H9 (cell line): ENCODE measurements around the gene AQP3. TPM values are rescaled to one million over a fixed set of nuclear protein-coding genes. Genes with fewer than 3 reads are reported as not detected.
"Not testable (repeated sequence)": the region's sequence is repeated elsewhere in the genome, so short reads cannot be mapped to it uniquely, and the experiment has no call there.

Source experiments
- DNase-seq: peaks from one replicate; pipeline ENCODE4 v3.0.0-alpha.2; 2017
- H2AFZ ChIP-seq: one replicate; pipeline ENCODE4 v1.6.1; 2013; ENCODE audit warnings: mild to moderate bottlenecking, low read length, control low read depth, moderate library complexity
- H2AK5ac ChIP-seq: 2 replicates; pipeline ENCODE4 v1.6.1; 2013; ENCODE audit warnings: low read length, control low read depth, mixed read lengths; ENCODE audit not compliant: insufficient read length
- H2BK120ac ChIP-seq: one replicate; pipeline ENCODE4 v1.6.1; 2013; ENCODE audit warnings: low read depth, mild to moderate bottlenecking, low read length, control low read depth, inconsistent platforms; ENCODE audit not compliant: poor library complexity, severe bottlenecking
- H2BK12ac ChIP-seq: 2 replicates; pipeline ENCODE4 v1.6.1; 2013; ENCODE audit warnings: low read length, control low read depth, mixed read lengths, low read depth; ENCODE audit not compliant: insufficient read length
- H2BK15ac ChIP-seq: 2 replicates; pipeline ENCODE4 v1.6.1; 2013; ENCODE audit warnings: low read depth, low read length, control low read depth
- H2BK20ac ChIP-seq: one replicate; pipeline ENCODE4 v1.6.1; 2013; ENCODE audit warnings: low read depth, mild to moderate bottlenecking, low read length, control low read depth, inconsistent platforms; ENCODE audit not compliant: poor library complexity, severe bottlenecking
- H2BK5ac ChIP-seq: 2 replicates; pipeline ENCODE4 v1.6.1; 2013; ENCODE audit warnings: low read length, control low read depth, mixed read lengths; ENCODE audit not compliant: insufficient read length
- H3K14ac ChIP-seq: 2 replicates; pipeline ENCODE4 v1.6.1; 2013; ENCODE audit warnings: low read length, control low read depth; ENCODE audit not compliant: insufficient read depth
- H3K18ac ChIP-seq: 2 replicates; pipeline ENCODE4 v1.6.1; 2013; ENCODE audit warnings: low read depth, mild to moderate bottlenecking, mixed read lengths, low read length, control low read depth; ENCODE audit not compliant: insufficient read length
- H3K23ac ChIP-seq: 2 replicates; pipeline ENCODE4 v1.6.1; 2013; ENCODE audit warnings: low read length, control low read depth, mixed read lengths, low read depth; ENCODE audit not compliant: insufficient read length
- H3K23me2 ChIP-seq: 2 replicates; pipeline ENCODE4 v1.6.1; 2013; ENCODE audit warnings: low read depth, mild to moderate bottlenecking, mixed read lengths, low read length, control low read depth; ENCODE audit not compliant: insufficient read length, poor library complexity, severe bottlenecking
- H3K27ac ChIP-seq: 2 replicates; pipeline ENCODE4 v1.5.1; 2013; ENCODE audit warnings: low read length, control low read depth, mixed read lengths, low read depth; ENCODE audit not compliant: insufficient read length
- H3K27me3 ChIP-seq: 2 replicates; pipeline ENCODE4 v1.6.1; 2013; ENCODE audit warnings: low read length, control low read depth, inconsistent platforms; ENCODE audit not compliant: insufficient read depth
- H3K4ac ChIP-seq: 2 replicates; pipeline ENCODE4 v1.6.1; 2013; ENCODE audit warnings: low read depth, mild to moderate bottlenecking, control low read depth, inconsistent platforms, low read length, moderate library complexity
- H3K4me1 ChIP-seq: 2 replicates; pipeline ENCODE4 v1.6.1; 2013; ENCODE audit warnings: low read length, control low read depth, inconsistent platforms; ENCODE audit not compliant: insufficient read depth
- H3K4me2 ChIP-seq: 2 replicates; pipeline ENCODE4 v1.6.1; 2013; ENCODE audit warnings: low read length, control low read depth, mixed read lengths; ENCODE audit not compliant: insufficient read length, insufficient read depth
- H3K56ac ChIP-seq: 2 replicates; pipeline ENCODE4 v1.6.1; 2013; ENCODE audit warnings: low read depth, mild to moderate bottlenecking, mixed read lengths, low read length, control low read depth; ENCODE audit not compliant: insufficient read length
- H3K79me1 ChIP-seq: 2 replicates; pipeline ENCODE4 v1.6.1; 2013; ENCODE audit warnings: low read depth, mild to moderate bottlenecking, moderate library complexity, low read length, control low read depth, inconsistent platforms; ENCODE audit not compliant: insufficient read depth, poor library complexity, severe bottlenecking
- H3K79me2 ChIP-seq: 2 replicates; pipeline ENCODE4 v1.6.1; 2013; ENCODE audit warnings: low read length, control low read depth, inconsistent platforms; ENCODE audit not compliant: insufficient read depth
- H3K9ac ChIP-seq: 2 replicates; pipeline ENCODE4 v1.6.1; 2013; ENCODE audit warnings: low read length, control low read depth, mixed read lengths; ENCODE audit not compliant: insufficient read length; ENCODE audit errors: extremely low read depth
- H3K9me3 ChIP-seq: one replicate; pipeline ENCODE4 v1.6.1; 2013; ENCODE audit warnings: low read depth, low read length, inconsistent platforms; ENCODE audit not compliant: control insufficient read depth
- H3T11ph ChIP-seq: one replicate; pipeline ENCODE4 v1.6.1; 2013; ENCODE audit warnings: mild to moderate bottlenecking, low read length, control low read depth, inconsistent platforms
- H4K20me1 ChIP-seq: one replicate; pipeline ENCODE4 v1.6.1; 2013; ENCODE audit not compliant: control insufficient read depth, insufficient read length, insufficient read depth
- H4K5ac ChIP-seq: 2 replicates; pipeline ENCODE4 v1.6.1; 2013; ENCODE audit warnings: low read depth, mild to moderate bottlenecking, mixed read lengths, low read length, control low read depth; ENCODE audit not compliant: insufficient read length
- H4K8ac ChIP-seq: replicated peaks from 2 replicates; pipeline ENCODE4 v1.6.1; 2013; ENCODE audit warnings: low read length, control low read depth, mixed read lengths, low read depth; ENCODE audit not compliant: insufficient read length
- H4K91ac ChIP-seq: 2 replicates; pipeline ENCODE4 v1.6.1; 2013; ENCODE audit warnings: low read depth, mild to moderate bottlenecking, moderate library complexity, mixed read lengths, low read length, control low read depth; ENCODE audit not compliant: insufficient read length
- H3K27ac Mint-ChIP-seq, 3 experiments: 2 replicates in 2 of 3; 3 replicates in 1 of 3; pipeline ENCODE4 v1.8.0; 2020 to 2021; ENCODE audit warnings: mixed read lengths in 3 of 3, mild to moderate bottlenecking in 1 of 3, moderate library complexity in 1 of 3
- H3K27me3 Mint-ChIP-seq: 2 replicates; pipeline ENCODE4 v1.8.0; 2021; ENCODE audit warnings: low read depth, mild to moderate bottlenecking, moderate library complexity, mixed read lengths
- H3K36me3 Mint-ChIP-seq, 3 experiments: 2 replicates in 2 of 3; 3 replicates in 1 of 3; pipeline ENCODE4 v1.8.0; 2020 to 2021; ENCODE audit warnings: low read depth in 3 of 3, mixed read lengths in 3 of 3; ENCODE audit not compliant: insufficient read depth in 1 of 3
- H3K4me1 Mint-ChIP-seq, 2 experiments: 2 replicates each; pipeline ENCODE4 v1.8.0; 2020; ENCODE audit warnings: mixed read lengths in 2 of 2
- H3K4me3 Mint-ChIP-seq, 2 experiments: 2 replicates in 1 of 2; 3 replicates in 1 of 2; pipeline ENCODE4 v1.8.0; 2020 to 2021; ENCODE audit warnings: mild to moderate bottlenecking in 2 of 2, mixed read lengths in 2 of 2, moderate library complexity in 1 of 2
- H3K9me3 Mint-ChIP-seq, 2 experiments: 2 replicates in 1 of 2; 3 replicates in 1 of 2; pipeline ENCODE4 v1.8.0; 2020; ENCODE audit warnings: mild to moderate bottlenecking in 2 of 2, mixed read lengths in 2 of 2, moderate library complexity in 1 of 2
- WGBS: extraction: QIAGEN DNeasy Blood & Tissue Kit; methylation state at CpG from one replicate; pipeline ENCODE4 v1.1.7; 2013; ENCODE audit warnings: missing lambda C conversion rate, low lambda C conversion rate, mixed read lengths; ENCODE audit not compliant: insufficient read length; ENCODE audit errors: extremely low coverage; 5-methylcytosine and 5-hydroxymethylcytosine counted together
- total RNA-seq: library from RNA; stranded (reverse); gene quantifications from 2 replicates; pipeline ENCODE4 v1.2.1, GENCODE V29; 2021
- TF ChIP-seq, protein P1 (sequence below): fragments of 200-600 bp; sonication (generic); conservative IDR thresholded peaks from 3 replicates; pipeline ENCODE4 v1.8.0; 2021; ENCODE audit warnings: antibody characterized with exemption, mild to moderate bottlenecking

AQP3 gene
- total RNA-seq, 1 experiment from 2014 or later: 1.6 TPM

DNA sequence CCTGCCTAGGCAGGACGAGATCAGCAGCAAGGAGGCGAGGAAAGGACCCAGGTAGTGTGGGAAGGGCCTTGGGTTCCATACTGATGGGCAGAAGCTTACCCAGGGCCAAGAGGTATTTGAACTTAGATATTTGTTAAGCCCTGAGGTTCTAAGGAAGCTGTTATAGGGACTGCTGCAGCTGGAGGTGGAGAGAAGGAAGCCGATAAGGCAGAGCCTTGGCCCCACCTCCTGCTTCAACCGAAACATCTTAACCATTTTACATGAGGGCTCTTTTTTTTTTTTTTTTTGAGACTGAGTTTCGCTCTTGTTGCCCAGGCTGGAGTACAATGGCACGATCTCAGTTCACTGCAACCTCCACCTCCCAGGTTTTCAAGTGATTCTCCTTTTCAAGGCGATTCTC, 8.6 kb upstream of the AQP3 start:
- TF ChIP-seq, protein P1, sequence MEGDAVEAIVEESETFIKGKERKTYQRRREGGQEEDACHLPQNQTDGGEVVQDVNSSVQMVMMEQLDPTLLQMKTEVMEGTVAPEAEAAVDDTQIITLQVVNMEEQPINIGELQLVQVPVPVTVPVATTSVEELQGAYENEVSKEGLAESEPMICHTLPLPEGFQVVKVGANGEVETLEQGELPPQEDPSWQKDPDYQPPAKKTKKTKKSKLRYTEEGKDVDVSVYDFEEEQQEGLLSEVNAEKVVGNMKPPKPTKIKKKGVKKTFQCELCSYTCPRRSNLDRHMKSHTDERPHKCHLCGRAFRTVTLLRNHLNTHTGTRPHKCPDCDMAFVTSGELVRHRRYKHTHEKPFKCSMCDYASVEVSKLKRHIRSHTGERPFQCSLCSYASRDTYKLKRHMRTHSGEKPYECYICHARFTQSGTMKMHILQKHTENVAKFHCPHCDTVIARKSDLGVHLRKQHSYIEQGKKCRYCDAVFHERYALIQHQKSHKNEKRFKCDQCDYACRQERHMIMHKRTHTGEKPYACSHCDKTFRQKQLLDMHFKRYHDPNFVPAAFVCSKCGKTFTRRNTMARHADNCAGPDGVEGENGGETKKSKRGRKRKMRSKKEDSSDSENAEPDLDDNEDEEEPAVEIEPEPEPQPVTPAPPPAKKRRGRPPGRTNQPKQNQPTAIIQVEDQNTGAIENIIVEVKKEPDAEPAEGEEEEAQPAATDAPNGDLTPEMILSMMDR: no peak
- Histone ChIP-seq H2BK12ac (no peak overlapping the region), H2BK5ac (no peak overlapping the region), H3K23me2 (no peaks in the 10 kb centered on the region), H3K79me2 (no peaks in the 10 kb centered on the region), H3K27me3 (no peaks in the 10 kb centered on the region), H2BK120ac (no peak overlapping the region), H2BK15ac (no peak overlapping the region), H2AK5ac (no peak overlapping the region), H4K20me1 (no peaks in the 10 kb centered on the region), H3K27ac (no peak overlapping the region), H3K14ac (no peak overlapping the region), H3K18ac (no peak overlapping the region), H4K91ac (no peak overlapping the region), H2AFZ (no peak overlapping the region), H3T11ph (no peak overlapping the region), H3K23ac (no peak overlapping the region), H3K4ac (no peak overlapping the region), H3K56ac (no peak overlapping the region), H4K5ac (no peak overlapping the region), H3K79me1 (no peaks in the 10 kb centered on the region), H3K9me3 (no peaks in the 10 kb centered on the region), H3K4me2 (no peak overlapping the region), H3K9ac (no peak overlapping the region), H2BK20ac (no peak overlapping the region), H3K4me1 (no peaks in the 10 kb centered on the region), H4K8ac (no peak overlapping the region)
- no peak for DNase-seq
- no peaks in the 10 kb centered on the region for H3K9me3 Mint-ChIP-seq
- H3K36me3 Mint-ChIP-seq: peaks cover 0 to 6% (median 0%) of the 10 kb centered on the region in 3 experiments; a peak in 2 of 7 replicates
- peaks cover 12 to 13% of the 10 kb centered on the region in 2 experiments for H3K4me1 Mint-ChIP-seq
- H3K27ac Mint-ChIP-seq: no peak overlapping the region; a peak in 1 of 7 replicates
- H3K4me3 Mint-ChIP-seq: no peak overlapping the region; a peak in 1 of 5 replicates
- no peaks in the 10 kb centered on the region; the same call in 1 of the 2 replicates for H3K27me3 Mint-ChIP-seq
- no CpG with 5 or more reads among the region's 7 CpGs for WGBS

DNA sequence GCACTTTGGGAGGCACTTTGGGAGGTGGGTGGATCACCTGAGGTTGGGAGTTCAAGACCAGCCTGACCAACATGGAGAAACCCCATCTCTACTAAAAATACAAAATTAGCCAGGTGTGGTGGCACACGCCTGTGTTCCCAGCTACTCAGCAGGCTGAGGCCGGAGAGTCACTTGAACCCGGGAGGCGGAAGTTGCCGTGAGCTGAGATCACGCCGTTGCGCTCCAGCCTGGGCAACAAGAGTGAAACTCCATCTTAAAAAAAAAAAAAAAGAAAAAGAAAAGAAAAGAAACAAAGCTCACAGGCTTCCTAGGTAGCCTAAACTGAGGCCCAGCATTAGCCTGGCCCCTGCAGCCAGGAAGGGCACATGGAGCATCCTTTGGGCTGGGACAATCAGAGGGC, 8.1 kb upstream of the AQP3 start:
- H3K23ac ChIP-seq, H3K9me3 ChIP-seq, H3K27ac Mint-ChIP-seq, H3K56ac ChIP-seq, H3K4me2 ChIP-seq, H3K4me1 ChIP-seq, DNase-seq, H4K91ac ChIP-seq, H3K18ac ChIP-seq, H3K27me3 Mint-ChIP-seq, H3K27ac ChIP-seq, H2BK5ac ChIP-seq, H3K79me2 ChIP-seq, H3K79me1 ChIP-seq, H3K23me2 ChIP-seq, H3K9ac ChIP-seq, H2AK5ac ChIP-seq, H2BK120ac ChIP-seq, H2BK12ac ChIP-seq, H3T11ph ChIP-seq, H2AFZ ChIP-seq, H3K4ac ChIP-seq, H3K27me3 ChIP-seq, H2BK20ac ChIP-seq, H3K4me3 Mint-ChIP-seq, H3K9me3 Mint-ChIP-seq, H3K14ac ChIP-seq, H4K5ac ChIP-seq, H2BK15ac ChIP-seq, H4K8ac ChIP-seq, H3K36me3 Mint-ChIP-seq, H4K20me1 ChIP-seq: not testable (repeated sequence)
- H3K4me1 Mint-ChIP-seq: peaks cover 12 to 13% of the 10 kb centered on the region in 2 experiments
- WGBS: no CpG with 5 or more reads among the region's 8 CpGs
